ENCODE results near the gene CEACAM19. TPM values are rescaled to one million over a fixed set of nuclear protein-coding genes. Genes with fewer than 3 reads are reported as not detected.

The CEACAM19 gene
- total RNA-seq, 1 donor from 2014 or later, result 7.7 TPM

DNA sequence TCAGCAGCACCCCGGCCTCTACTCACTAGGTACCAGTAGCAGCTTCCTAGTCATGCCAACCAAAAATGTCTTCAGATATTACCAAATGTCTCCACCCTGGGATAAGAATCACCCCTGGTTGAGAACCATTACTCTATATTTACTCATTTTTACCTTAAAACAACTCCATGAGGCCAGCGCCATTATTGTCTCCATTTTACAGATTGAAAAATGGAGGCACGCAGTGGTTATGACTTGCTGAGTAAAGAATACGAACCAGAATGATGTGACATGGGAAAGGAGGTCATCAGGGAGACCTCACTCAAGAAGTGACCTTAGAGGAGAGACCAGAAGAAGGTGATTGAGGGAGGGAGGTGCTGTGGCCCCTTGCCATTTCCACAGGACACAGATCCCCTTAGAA, 2.2 kb downstream of the CEACAM19 start:
- Histone ChIP-seq H3K9me3 (no peaks in the 10 kb centered on the region), H3K27me3 (ENCODE audit: low read depth) (no peaks in the 10 kb centered on the region), H3K4me1 (peaks cover 7% of the 10 kb centered on the region), H3K4me3 (no peak overlapping the region), H3K36me3 (no peaks in the 10 kb centered on the region), H3K27ac (no peak overlapping the region)
- TF ChIP-seq, protein P1, sequence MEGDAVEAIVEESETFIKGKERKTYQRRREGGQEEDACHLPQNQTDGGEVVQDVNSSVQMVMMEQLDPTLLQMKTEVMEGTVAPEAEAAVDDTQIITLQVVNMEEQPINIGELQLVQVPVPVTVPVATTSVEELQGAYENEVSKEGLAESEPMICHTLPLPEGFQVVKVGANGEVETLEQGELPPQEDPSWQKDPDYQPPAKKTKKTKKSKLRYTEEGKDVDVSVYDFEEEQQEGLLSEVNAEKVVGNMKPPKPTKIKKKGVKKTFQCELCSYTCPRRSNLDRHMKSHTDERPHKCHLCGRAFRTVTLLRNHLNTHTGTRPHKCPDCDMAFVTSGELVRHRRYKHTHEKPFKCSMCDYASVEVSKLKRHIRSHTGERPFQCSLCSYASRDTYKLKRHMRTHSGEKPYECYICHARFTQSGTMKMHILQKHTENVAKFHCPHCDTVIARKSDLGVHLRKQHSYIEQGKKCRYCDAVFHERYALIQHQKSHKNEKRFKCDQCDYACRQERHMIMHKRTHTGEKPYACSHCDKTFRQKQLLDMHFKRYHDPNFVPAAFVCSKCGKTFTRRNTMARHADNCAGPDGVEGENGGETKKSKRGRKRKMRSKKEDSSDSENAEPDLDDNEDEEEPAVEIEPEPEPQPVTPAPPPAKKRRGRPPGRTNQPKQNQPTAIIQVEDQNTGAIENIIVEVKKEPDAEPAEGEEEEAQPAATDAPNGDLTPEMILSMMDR (IDR thresholded peaks at IDR 0.05), result no peak
- intact Hi-C loops (cut with DNase I), result no loop called here
- ATAC-seq (no peak), DNase-seq (no peak)

DNA sequence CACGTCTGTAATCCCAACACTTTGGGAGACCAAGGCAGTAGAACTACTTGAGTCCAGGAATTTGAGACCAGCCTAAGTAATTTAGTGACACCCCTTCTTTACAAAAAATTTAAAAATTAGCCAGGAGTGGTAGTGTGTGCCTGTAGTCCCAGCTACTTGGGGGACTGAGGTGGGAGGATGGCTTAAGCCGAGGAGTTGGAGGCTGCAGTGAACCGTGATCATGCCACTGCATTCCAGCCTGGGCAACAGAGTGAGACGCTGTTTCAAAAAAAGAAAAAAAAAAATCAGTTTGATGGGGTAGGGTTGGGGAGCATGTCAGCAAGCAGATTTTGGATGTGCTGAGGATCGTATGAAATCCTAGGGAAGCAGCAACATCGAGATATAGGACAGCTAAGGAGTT, 4.2 kb downstream of the CEACAM19 start:
- no peaks in the 10 kb centered on the region for H3K36me3 ChIP-seq
- H3K4me1 ChIP-seq, result peaks cover 7% of the 10 kb centered on the region
- H3K9me3 ChIP-seq, result no peaks in the 10 kb centered on the region
- no peak overlapping the region for H3K27ac ChIP-seq
- intact Hi-C loops (cut with DNase I), result no loop called here
- no peak overlapping the region for H3K4me3 ChIP-seq
- ATAC-seq (no peak), DNase-seq (no peak)
- H3K27me3 ChIP-seq (ENCODE audit: low read depth), result no peaks in the 10 kb centered on the region
- TF ChIP-seq, protein P1 (IDR thresholded peaks at IDR 0.05), result no peak

DNA sequence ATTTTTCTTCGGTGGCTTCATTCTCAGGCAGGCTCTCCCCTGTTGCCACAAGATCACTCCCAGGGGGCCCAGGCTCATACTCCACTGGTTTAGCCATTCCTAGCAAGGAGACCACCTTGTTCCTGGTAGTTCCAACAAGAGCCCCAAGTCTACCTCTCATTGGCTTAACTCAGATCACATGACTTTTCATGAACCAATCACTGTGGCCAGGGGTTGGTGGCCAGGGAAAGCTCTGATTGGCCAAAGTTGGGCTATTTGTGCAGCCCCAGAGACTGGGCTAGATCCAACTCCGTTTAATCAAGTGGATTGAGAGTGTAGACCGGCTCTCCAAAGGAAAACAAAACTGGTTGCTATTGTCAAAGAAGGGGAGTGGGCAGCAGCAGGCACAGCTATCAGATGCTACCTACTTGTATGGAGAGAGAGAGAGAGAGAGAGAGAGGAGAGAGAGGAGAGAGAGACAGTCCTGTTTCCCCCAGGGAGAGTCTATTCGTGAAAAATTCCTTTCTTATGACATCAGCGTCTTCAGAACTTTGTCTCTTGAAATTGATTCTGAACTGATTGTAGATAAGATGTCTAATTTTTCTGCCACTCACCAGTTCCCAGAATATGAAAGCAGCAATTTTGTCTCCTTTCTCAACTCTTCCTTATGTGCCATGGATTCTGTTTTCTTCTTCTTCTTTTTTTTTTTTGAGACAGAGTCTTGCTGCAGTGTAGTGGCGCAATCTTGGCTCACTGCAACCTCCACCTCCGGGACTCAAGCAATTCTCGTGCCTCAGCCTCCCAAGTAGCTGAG, 5.9 kb downstream of the CEACAM19 start:
- TF ChIP-seq, protein P1 (IDR thresholded peaks at IDR 0.05), result no peak
- ATAC-seq, result peak; percentile 25 to 29
- Histone ChIP-seq H3K27ac (no peak overlapping the region), H3K36me3 (no peaks in the 10 kb centered on the region), H3K27me3 (ENCODE audit: low read depth) (no peaks in the 10 kb centered on the region), H3K4me3 (no peak overlapping the region), H3K4me1 (peaks cover 7% of the 10 kb centered on the region), H3K9me3 (no peaks in the 10 kb centered on the region)
- intact Hi-C loops (cut with DNase I), result no loop called here
- no peak for DNase-seq

DNA sequence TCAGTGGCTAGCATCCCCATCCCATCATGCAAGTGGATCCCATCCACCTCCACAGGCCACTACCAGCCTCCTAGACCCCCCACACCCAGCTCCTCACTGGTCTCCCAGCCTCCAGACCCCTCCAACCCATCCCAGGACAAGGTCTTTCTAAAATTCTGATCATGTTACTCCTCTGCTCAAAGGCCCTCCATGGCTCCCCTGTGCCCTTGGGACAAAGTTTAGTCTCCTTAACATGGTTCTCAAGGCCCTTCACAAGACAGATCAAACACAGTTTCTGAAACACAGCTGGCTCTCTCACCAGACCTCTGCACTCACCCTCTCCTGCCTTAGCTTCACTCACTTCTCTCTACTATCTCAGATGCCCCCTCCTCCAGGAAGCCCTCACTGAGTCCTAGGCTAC, 9.3 kb downstream of the CEACAM19 start:
- ATAC-seq, result no peak
- Histone ChIP-seq H3K9me3 (no peaks in the 10 kb centered on the region), H3K4me3 (no peak overlapping the region), H3K27me3 (ENCODE audit: low read depth) (no peaks in the 10 kb centered on the region), H3K27ac (no peak overlapping the region), H3K36me3 (no peaks in the 10 kb centered on the region), H3K4me1 (peaks cover 19% of the 10 kb centered on the region)
- TF ChIP-seq, protein P1 (IDR thresholded peaks at IDR 0.05), result no peak
- intact Hi-C loops (cut with DNase I), result no loop called here
- DNase-seq, result no peak

DNA sequence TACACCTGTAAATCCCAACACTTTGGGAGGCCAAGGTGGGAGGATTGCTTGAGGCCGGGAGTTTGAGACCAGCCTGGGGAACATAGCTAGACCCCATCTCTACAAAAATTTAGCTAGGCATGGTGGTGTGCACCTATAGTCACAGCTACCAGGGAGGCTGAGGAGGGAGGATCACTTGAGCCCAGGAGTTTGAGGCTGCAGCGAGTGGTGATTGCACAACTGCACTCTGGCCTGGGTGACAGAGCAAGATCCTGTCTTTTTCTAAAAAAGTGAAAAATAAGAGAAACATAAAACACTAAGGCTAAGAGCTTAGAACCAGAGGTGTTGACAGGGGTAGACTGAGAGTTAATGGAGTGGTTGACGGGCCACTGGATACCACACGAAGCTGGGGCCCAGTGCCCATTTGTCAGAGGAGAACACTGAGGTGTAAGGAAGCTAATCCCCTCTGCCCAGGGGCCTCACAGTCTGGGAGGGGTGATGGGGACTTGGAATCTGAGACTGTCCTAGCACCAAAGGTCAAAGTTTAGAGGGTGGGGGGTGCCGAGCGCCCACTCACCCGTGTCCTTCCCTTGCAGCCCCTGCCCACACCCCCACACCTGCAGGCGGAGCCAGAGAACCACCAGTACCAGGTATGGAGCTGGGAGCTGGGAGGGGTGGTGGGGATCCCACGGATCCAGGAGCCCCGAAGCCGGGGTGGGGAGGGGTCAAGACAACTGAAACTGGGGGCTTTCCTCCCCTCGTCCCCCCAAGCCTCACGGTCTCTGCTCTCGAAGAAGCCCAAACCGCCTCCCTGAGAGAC, 10.9 kb downstream of the CEACAM19 start:
- Histone ChIP-seq H3K9me3 (no peaks in the 10 kb centered on the region), H3K27ac (no peak overlapping the region), H3K4me1 (peaks cover 30% of the 10 kb centered on the region), H3K27me3 (ENCODE audit: low read depth) (no peaks in the 10 kb centered on the region), H3K4me3 (no peak overlapping the region), H3K36me3 (no peaks in the 10 kb centered on the region)
- TF ChIP-seq, protein P1 (IDR thresholded peaks at IDR 0.05), result no peak
- ATAC-seq (no peak), DNase-seq (no peak)
- intact Hi-C loops (cut with DNase I), result no loop called here

All from lower lobe of right lung (tissue), 2 donors.